ENCODE data around the gene DIS3L. TPM values are rescaled to one million over a fixed set of nuclear protein-coding genes. Genes with fewer than 3 reads are reported as not detected.

Gene DIS3L
- total RNA-seq, 8 experiments from 2014 or later: 12.1 to 27.6 (median 18.5) TPM

Other genes with a start within 250 kb of the DIS3L start
- 10 to 100 TPM in 3 of 8 experiments, 1 to 10 TPM in 5; 2.8 to 18.2 (median 9.0) TPM for gene MEGF11, start 39.8 kb upstream of the DIS3L start, total RNA-seq
- gene TIPIN, start 63.1 kb downstream of the DIS3L start, total RNA-seq: 10 to 100 TPM in 7 of 8 experiments, 1 to 10 TPM in 1; 9.8 to 22.4 (median 13.2) TPM
- gene MAP2K1, start 93.3 kb downstream of the DIS3L start, total RNA-seq: 10 to 100 TPM; 19.8 to 38.6 (median 24.6) TPM
- gene SNAPC5, start 204.2 kb downstream of the DIS3L start, total RNA-seq: 10 to 100 TPM; 23.8 to 43.1 (median 31.7) TPM
- 1,000 to 10,000 TPM; 2,214 to 4,603 (median 3,581) TPM for gene RPL4, start 211.3 kb downstream of the DIS3L start, total RNA-seq
- gene ZWILCH, start 211.8 kb downstream of the DIS3L start, total RNA-seq: 10 to 100 TPM in 7 of 8 experiments, 1 to 10 TPM in 1; 9.0 to 24.5 (median 18.1) TPM

Measured in motor neuron (in vitro differentiated cells).